Stimulated activated CD4-positive, alpha-beta T cell treated with anti-CD3 and anti-CD28 coated beads, Interleukin-4, amount 100 ng/mL, for 1 hour (primary cell): ENCODE results near the gene ADAMTS15.

Source experiments
- DNase-seq: peaks from one replicate; pipeline ENCODE4 v3.0.0-alpha.2; 2020

The ADAMTS15 gene

GRCh38 chr11:130485983-130486382, 37.5 kb downstream of the ADAMTS15 start:
- DNase-seq: no peak

GRCh38 chr11:130486391-130486836, 38.0 kb downstream of the ADAMTS15 start:
- no peak for DNase-seq

GRCh38 chr11:130486987-130487923, 38.8 kb downstream of the ADAMTS15 start:
- DNase-seq: no peak

GRCh38 chr11:130487924-130488815, 39.7 kb downstream of the ADAMTS15 start:
- DNase-seq: no peak

GRCh38 chr11:130488848-130489584, 40.6 kb downstream of the ADAMTS15 start:
- no peak for DNase-seq

GRCh38 chr11:130489716-130490115, 41.3 kb downstream of the ADAMTS15 start:
- no peak for DNase-seq

- DNase-seq: no peak
Measured at GRCh38 chr11:130490682-130491449, 42.4 kb downstream of the ADAMTS15 start.

- no peak for DNase-seq
Measured at GRCh38 chr11:130498181-130498580, 49.7 kb downstream of the ADAMTS15 start.

GRCh38 chr11:130499828-130500227, 51.4 kb downstream of the ADAMTS15 start:
- no peak for DNase-seq

GRCh38 chr11:130504317-130504716, 55.9 kb downstream of the ADAMTS15 start:
- DNase-seq: no peak

GRCh38 chr11:130508913-130509312, 60.5 kb downstream of the ADAMTS15 start:
- no peak for DNase-seq

- no peak for DNase-seq
Measured at GRCh38 chr11:130509942-130510341, 61.5 kb downstream of the ADAMTS15 start.

- no peak for DNase-seq
Measured at GRCh38 chr11:130510407-130511006, 62.1 kb downstream of the ADAMTS15 start.

- DNase-seq: no peak
Measured at GRCh38 chr11:130511765-130512164, 63.3 kb downstream of the ADAMTS15 start.

GRCh38 chr11:130512662-130513061, 64.2 kb downstream of the ADAMTS15 start:
- DNase-seq: no peak

GRCh38 chr11:130513132-130513531, 64.7 kb downstream of the ADAMTS15 start:
- DNase-seq: no peak

GRCh38 chr11:130514316-130514715, 65.9 kb downstream of the ADAMTS15 start:
- DNase-seq: no peak

- DNase-seq: no peak
Measured at GRCh38 chr11:130514851-130515250, 66.4 kb downstream of the ADAMTS15 start.

- DNase-seq: no peak
Measured at GRCh38 chr11:130515829-130516553, 67.5 kb downstream of the ADAMTS15 start.

GRCh38 chr11:130516554-130517505, 68.4 kb downstream of the ADAMTS15 start:
- DNase-seq: no peak
